ENCODE results near the gene ELOVL5. TPM values are rescaled to one million over a fixed set of nuclear protein-coding genes. Genes with fewer than 3 reads are reported as not detected.

Gene ELOVL5, protein sequence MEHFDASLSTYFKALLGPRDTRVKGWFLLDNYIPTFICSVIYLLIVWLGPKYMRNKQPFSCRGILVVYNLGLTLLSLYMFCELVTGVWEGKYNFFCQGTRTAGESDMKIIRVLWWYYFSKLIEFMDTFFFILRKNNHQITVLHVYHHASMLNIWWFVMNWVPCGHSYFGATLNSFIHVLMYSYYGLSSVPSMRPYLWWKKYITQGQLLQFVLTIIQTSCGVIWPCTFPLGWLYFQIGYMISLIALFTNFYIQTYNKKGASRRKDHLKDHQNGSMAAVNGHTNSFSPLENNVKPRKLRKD
- total RNA-seq = 67.1 and 74.4 TPM in 2 replicates
- long read RNA-seq, transcript ELOVL5-201 (8 exons, 2,827 nt) = major isoform, 332 of 458 reads
- long read RNA-seq, partial matches to known transcripts = 114 of 458 reads
- long read RNA-seq, other reads (novel, unspliced or antisense) = 10 of 458 reads

DNA sequence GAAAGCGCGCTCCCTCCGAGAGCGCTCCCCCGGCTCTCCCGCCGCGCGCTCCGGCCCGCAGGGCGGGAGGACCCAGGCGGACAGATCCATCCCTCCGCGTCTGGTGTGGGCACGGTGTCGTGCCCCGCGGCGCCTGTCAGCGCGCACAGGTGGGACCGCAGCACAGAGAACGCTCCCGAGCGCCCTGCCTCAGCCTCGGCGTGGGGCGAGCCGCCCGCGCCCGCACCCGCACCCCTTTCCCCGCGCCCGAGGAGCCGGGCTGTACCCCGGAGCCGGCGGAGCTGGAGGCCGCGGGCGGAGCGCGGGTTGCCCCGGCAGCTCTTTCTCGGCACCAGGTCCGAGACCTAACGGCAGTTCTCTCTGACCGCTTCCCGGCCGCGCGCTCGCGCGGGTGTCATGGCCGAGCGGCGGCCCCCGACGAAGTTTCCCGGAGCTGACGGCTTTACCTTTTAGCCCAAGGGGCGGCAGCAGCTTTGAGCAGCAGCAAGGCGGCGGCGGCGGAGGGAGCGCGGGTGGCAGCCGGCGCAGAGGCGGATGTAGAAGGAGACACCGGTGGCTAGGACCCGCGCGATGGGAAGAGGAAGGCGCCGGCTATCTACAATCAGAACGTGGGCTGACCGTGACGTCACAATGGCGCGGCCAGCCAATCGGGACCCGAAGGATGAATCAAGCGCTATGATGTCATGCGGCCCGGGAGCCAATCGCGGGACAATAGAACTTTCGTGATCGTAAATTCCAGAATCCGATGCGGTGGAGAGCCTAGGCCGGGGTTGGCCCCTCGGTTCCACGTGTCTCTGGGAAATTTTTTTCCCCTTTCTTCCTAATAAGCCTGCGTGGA lies at the start of gene ELOVL5:
Gene ELOVL5, minus strand, starts transcription at position 580 of the 838 bp plus-strand sequence. CDS start 53,251 bp downstream, outside the sequence.
- Mint-ChIP-seq H3K27me3 (peaks cover 32% of the 10 kb centered on the region), H3K36me3 (ENCODE audit: insufficient read depth) (peaks cover 3% of the 10 kb centered on the region), H3K27ac (peak within 1 kb of the TSS; percentile 97), H3K4me1 (ENCODE audit: low read depth) (peaks cover 12% of the 10 kb centered on the region), H3K4me3 (ENCODE audit: low read depth) (peak within 1 kb of the TSS; percentile 87), H3K9me3 (ENCODE audit: low read depth) (no peaks in the 10 kb centered on the region)
- DNase-seq (ENCODE audit: low spot score, unreplicated experiment) = peak; percentile 87
- TF ChIP-seq, protein P1, sequence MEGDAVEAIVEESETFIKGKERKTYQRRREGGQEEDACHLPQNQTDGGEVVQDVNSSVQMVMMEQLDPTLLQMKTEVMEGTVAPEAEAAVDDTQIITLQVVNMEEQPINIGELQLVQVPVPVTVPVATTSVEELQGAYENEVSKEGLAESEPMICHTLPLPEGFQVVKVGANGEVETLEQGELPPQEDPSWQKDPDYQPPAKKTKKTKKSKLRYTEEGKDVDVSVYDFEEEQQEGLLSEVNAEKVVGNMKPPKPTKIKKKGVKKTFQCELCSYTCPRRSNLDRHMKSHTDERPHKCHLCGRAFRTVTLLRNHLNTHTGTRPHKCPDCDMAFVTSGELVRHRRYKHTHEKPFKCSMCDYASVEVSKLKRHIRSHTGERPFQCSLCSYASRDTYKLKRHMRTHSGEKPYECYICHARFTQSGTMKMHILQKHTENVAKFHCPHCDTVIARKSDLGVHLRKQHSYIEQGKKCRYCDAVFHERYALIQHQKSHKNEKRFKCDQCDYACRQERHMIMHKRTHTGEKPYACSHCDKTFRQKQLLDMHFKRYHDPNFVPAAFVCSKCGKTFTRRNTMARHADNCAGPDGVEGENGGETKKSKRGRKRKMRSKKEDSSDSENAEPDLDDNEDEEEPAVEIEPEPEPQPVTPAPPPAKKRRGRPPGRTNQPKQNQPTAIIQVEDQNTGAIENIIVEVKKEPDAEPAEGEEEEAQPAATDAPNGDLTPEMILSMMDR (IDR thresholded peaks at IDR 0.05; ENCODE audit: unreplicated experiment) = no peak

DNA sequence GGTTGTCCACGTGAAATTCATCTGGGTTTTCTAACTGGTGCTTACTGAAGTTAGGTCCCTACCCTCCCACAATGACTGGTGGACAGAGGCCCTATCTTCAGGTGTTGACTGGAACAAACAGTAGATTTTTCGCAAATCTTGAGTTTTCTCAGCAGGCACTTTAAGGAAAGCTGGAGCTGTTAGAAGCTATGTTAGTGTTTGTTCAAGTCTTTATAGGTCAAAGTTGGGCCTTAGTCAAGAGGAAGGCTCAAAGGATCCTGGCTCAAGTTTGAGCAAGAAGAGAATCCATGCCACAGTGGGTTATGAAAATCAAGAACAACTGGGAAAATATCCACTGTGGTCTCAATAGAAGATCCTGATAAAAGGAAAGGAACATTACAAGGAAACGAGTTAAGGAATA lies 48.5 kb upstream of the ELOVL5 start:
- no peaks in the 10 kb centered on the region for H3K36me3 Mint-ChIP-seq (ENCODE audit: insufficient read depth)
- H3K27me3 Mint-ChIP-seq = peaks cover 8% of the 10 kb centered on the region
- no peaks in the 10 kb centered on the region for H3K4me1 Mint-ChIP-seq (ENCODE audit: low read depth)
- no peak overlapping the region for H3K4me3 Mint-ChIP-seq (ENCODE audit: low read depth)
- H3K27ac Mint-ChIP-seq = no peak overlapping the region
- H3K9me3 Mint-ChIP-seq (ENCODE audit: low read depth) = no peaks in the 10 kb centered on the region
- TF ChIP-seq, protein P1 (IDR thresholded peaks at IDR 0.05; ENCODE audit: unreplicated experiment) = no peak
- no peak for DNase-seq (ENCODE audit: low spot score, unreplicated experiment)

DNA sequence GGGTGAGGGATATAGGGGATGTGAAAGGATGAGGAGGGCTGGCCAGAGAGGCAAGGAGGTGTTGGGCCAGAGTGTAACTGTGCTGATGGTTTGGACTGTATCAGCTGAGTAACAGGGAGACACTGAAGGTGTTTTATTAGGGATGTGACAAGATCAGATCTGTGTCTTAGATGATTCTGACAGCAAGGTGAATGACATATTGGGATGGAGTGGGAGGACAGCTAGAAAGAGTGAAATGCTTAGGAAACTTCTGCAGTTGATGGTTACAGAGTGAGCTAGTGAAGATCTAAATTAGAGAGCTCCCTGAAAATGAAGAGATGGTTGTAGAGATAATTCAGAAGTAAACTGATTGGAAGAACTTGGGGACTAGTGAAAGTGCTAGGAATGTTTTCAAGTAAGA lies 47.2 kb upstream of the ELOVL5 start:
- H3K27me3 Mint-ChIP-seq = peaks cover 8% of the 10 kb centered on the region
- TF ChIP-seq, protein P1 (IDR thresholded peaks at IDR 0.05; ENCODE audit: unreplicated experiment) = no peak
- no peaks in the 10 kb centered on the region for H3K4me1 Mint-ChIP-seq (ENCODE audit: low read depth)
- H3K9me3 Mint-ChIP-seq (ENCODE audit: low read depth) = no peaks in the 10 kb centered on the region
- H3K27ac Mint-ChIP-seq = no peak overlapping the region
- no peaks in the 10 kb centered on the region for H3K36me3 Mint-ChIP-seq (ENCODE audit: insufficient read depth)
- DNase-seq (ENCODE audit: low spot score, unreplicated experiment) = no peak
- H3K4me3 Mint-ChIP-seq (ENCODE audit: low read depth) = no peak overlapping the region

DNA sequence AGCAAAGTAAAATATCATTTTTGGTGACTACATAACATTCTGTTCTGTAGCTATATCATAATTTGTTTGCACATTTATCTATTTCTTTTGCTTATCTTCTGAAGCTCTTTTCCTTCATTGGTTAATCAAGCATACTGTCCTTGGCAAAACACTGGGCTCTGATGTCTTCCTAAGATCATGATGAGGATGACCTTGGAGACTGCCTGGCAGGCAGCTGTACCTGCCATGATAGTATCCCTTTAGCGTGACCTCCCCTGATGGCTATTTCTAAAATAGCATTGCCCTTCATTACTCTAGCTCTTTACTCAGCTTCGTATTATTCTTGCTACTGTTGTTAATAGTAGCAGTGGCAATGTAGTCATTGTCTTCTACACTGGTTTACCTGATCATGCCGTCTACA lies 46.0 kb upstream of the ELOVL5 start:
- no peak for DNase-seq (ENCODE audit: low spot score, unreplicated experiment)
- H3K27me3 Mint-ChIP-seq = peaks cover 11% of the 10 kb centered on the region

DNA sequence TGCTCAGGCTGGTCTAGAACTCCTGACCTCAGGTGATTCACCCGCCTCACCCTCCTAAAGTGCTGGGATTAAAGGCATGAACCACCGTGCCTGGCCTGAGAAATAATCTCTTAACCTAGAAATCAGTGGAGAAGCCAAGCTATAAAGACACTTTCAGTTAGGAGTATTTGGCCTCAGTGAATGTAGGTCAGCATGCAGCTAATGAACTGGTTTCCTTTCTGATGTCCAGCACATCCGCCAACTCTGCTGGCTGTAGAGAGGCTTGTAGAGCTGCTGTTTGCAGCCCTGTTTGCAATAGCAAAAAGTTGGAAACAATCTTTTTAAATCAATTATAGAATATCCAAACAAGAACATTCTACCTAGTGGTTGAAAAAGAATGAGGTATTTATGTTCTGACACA lies 42.4 kb upstream of the ELOVL5 start:
- no peak overlapping the region for H3K27ac Mint-ChIP-seq
- no peaks in the 10 kb centered on the region for H3K9me3 Mint-ChIP-seq (ENCODE audit: low read depth)
- peaks cover 11% of the 10 kb centered on the region for H3K27me3 Mint-ChIP-seq
- TF ChIP-seq, protein P1 (IDR thresholded peaks at IDR 0.05; ENCODE audit: unreplicated experiment) = no peak
- no peak for DNase-seq (ENCODE audit: low spot score, unreplicated experiment)
- H3K4me1 Mint-ChIP-seq (ENCODE audit: low read depth) = no peaks in the 10 kb centered on the region
- H3K4me3 Mint-ChIP-seq (ENCODE audit: low read depth) = no peak overlapping the region
- no peaks in the 10 kb centered on the region for H3K36me3 Mint-ChIP-seq (ENCODE audit: insufficient read depth)

More for the DNA sequence above, 46.0 kb upstream of the ELOVL5 start:
- Mint-ChIP-seq H3K4me1 (ENCODE audit: low read depth) (no peaks in the 10 kb centered on the region), H3K9me3 (ENCODE audit: low read depth) (no peaks in the 10 kb centered on the region), H3K36me3 (ENCODE audit: insufficient read depth) (no peaks in the 10 kb centered on the region), H3K4me3 (ENCODE audit: low read depth) (no peak overlapping the region), H3K27ac (no peak overlapping the region)
- TF ChIP-seq, protein P1 (IDR thresholded peaks at IDR 0.05; ENCODE audit: unreplicated experiment) = no peak
